DMS153 (cell line): ENCODE measurements around the gene APOM.

Experiments used
- DNase-seq: peaks from one replicate; lab custom pipeline; 2025; lab: John Stamatoyannopoulos, UW

APOM gene

GRCh38 chr6:31705931-31706330, 50.2 kb downstream of the APOM start:
- DNase-seq = no peak

DNA sequence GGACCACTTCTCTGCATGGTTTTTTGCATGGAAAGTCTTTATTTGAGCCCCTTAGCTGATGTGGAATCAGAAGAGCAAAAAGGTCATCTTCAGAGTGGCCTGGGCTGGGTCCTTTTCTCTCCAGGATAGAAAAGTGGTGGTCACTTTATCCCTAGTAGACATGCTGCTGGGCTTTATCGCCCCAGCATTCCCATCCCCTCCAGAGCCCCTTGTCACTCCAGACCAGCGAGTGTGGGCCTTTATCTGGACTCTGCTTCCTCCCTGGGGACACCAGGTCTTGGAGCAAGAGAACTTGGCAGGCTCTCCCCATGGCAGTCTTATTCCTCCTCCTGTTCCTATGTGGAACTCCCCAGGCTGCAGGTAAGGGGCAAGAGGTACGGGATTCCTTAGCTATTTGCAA, 50.9 kb downstream of the APOM start, which contains the start of gene LY6G6F:
LY6G6F (plus strand) TSS at position 268 of the 400 bp plus-strand sequence; CDS start at position 309, 41 bp downstream.
- DNase-seq = no peak

GRCh38 chr6:31707701-31708100, 52.0 kb downstream of the APOM start:
- no peak for DNase-seq
